Skin of body (tissue), 2 donors: ENCODE measurements around the gene NCKAP5L. TPM values are rescaled to one million over a fixed set of nuclear protein-coding genes. Genes with fewer than 3 reads are reported as not detected.
A peak's percentile ranks its signal among the peaks of the same experiment; 100 is the strongest.

Source experiments
- DNase-seq: peaks from one replicate; lab custom pipeline; 2025; lab: John Stamatoyannopoulos, UW
- total RNA-seq: library from RNA; depleted of rRNA; stranded (reverse); fragments of >200 nt; gene quantifications from one replicate; pipeline ENCODE4 v1.2.3, GENCODE V29; 2014

The NCKAP5L gene
- total RNA-seq, 1 donor from 2014 or later, result 9.7 TPM

DNA sequence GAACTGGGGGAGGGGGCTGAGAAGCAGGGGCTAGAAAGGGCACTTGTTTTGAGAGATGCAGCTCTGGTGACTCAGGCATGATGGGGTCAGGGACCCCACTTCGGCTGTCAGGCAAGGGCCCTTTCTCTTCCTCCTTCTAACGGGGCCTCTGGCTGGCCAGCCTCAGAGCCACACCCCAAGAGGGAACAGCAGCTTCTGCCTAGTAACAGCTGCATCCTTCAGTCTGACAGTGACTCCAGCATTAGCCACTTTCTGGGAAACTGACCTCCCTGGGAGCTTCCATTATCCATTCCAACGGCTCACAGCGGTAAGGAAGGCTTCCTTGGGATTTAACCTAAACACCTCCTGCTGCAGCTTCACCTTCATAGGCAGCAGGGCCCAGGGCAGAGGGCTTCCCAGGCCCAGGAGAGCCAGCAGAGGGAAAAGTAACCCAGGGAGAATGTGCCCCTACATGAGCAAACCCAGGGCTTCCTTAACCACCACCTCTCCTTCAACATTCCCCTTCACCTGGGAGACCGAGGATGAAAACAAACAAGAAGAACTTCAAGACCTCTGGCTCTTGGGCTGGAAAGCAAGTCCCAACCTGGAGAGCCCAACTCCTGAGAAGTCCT is 2.7 kb downstream of the NCKAP5L start:
- DNase-seq, result no peak

GRCh38 chr12:49824895-49825294 is 3.3 kb downstream of the NCKAP5L start:
- no peak for DNase-seq

- DNase-seq, result no peak
Measured at GRCh38 chr12:49824416-49824815, 3.8 kb downstream of the NCKAP5L start.

GRCh38 chr12:49823951-49824350 is 4.3 kb downstream of the NCKAP5L start:
- no peak for DNase-seq

- no peak for DNase-seq
Measured at GRCh38 chr12:49823350-49823749, 4.9 kb downstream of the NCKAP5L start.

DNA sequence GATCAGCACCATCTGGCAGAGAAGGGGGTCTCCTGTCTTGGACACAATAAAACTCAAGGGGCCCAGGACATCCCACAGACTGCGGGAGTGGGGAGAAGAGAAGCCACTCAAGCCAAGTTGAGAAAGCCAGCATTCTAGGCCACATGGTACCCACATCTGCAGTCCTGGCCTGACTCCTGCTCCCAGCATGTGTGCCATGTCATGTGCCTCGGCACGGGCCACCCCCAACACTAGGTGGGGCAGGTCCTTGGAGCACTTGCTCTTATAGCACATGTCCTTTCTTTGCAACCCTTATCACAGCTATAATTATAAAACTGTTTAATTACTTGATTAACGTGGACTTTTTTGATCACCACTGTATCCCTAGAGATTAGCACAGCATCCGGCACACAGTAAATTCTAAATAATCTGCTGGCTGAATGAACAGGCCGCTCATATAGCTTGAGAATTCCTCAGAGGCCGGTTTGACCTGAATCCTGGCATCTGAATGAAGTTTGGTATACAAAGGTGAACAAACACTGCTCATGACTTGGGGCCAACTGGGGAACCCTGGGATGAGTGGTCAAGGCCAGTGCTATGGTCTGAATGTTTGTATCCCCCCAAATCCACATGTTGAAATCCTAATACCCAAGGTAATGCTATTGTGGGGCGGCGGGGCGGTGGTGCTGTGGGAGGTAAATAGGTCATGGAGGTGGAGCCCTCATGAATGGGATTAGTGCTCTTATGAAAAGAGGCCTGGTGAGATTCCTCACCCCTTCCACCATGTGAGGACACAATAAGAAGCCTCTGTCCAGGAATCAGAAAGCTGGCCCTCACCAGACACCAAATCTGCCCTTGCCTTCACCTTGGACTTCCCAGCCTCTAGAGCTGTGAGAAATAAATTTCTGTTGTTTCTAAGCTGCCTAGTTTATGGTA is 6.6 kb downstream of the NCKAP5L start:
- no peak for DNase-seq

DNA sequence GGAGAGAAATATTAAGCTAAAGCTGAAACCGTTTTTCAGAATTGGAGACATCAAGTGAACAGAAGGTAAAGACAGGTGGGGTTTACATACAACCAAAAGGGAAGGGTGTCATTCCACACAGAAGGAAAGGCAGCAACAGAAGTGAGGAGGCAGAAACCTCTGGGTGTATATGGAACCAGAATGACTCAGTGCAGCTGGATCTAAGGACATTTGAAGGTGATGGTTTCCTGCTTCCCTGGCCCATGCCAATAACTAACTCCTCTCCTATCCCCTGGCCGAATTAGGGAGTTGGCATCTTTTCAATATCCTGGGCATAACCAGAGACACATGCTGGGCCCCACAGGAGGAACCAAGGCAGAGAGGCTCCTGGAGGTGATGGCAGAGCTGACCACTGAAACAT is 8.4 kb downstream of the NCKAP5L start:
- no peak for DNase-seq

DNA sequence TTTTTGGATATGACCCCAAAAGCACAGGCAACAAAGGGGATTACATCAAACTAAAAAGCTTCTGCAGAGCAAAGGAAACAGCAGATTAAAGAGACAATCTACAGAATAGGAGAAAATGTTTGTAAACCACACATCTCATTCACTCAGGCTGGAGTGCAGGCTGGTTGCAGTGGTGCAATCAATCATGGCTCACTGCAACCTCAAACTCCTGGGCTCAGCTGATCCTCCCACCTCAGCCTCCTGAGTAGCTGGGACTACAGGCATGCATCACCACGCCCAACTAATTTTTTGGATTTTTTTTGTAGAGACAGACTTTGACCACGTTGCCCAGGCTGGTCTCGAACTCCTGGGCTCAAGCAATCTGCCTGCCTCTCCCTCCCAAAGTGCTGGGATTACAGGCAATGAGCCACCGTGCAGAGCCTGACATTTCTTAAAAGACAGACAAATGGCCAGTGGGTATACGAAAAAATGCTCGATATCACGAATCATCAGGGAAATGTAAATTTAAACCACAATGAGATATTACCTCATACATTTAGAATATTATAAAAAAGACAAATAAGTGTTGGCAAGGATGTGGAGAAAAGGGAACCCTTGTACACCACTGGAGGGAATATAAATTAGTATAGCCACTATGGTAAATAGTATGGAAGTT is 9.8 kb downstream of the NCKAP5L start:
- no peak for DNase-seq

DNA sequence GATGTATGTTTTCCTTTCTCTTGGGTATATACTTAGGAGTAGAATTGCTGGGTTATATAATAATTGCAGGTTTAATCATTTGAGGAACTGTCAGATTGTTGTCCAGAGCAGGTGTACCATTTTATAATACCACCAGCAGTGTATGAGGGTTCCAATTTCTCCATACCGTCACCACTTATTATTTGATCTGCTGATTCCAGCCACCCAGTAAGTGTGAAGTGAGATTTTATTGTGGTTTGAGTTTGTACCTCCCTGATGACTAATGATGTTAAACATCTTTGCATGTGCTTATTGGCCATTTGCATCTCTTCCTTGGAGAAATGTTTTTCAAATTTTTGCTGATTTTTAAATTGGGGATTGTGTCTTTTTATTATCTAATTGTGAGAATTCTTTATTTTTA is 15.1 kb downstream of the NCKAP5L start:
- no peak for DNase-seq

DNA sequence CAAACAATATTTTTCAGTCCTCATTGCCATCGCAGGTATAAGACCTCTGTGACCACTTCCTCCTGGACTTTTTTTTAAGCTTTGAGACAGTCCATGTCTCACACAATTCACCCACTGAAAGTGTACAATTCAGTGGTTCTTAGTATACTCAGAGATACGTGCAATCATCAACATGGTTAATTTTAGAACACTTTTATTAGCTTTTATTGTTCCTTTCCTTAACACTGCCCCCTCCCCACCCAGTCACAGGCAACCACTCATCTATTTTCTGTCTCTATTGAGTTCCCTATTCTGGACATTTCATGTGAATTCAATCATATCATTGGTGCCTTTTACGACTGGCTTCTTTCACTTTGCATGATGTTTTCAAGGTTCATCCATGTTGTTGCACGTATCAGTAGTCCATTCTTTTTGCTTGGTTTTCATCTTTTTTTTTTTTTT is 16.2 kb downstream of the NCKAP5L start:
- no peak for DNase-seq

GRCh38 chr12:49811136-49811535 is 17.1 kb downstream of the NCKAP5L start:
- DNase-seq, result no peak

- DNase-seq, result no peak
Measured at GRCh38 chr12:49809906-49810389, 18.3 kb downstream of the NCKAP5L start.

- peak; percentile 59 for DNase-seq
Measured at GRCh38 chr12:49809381-49809905, 18.8 kb downstream of the NCKAP5L start.

DNA sequence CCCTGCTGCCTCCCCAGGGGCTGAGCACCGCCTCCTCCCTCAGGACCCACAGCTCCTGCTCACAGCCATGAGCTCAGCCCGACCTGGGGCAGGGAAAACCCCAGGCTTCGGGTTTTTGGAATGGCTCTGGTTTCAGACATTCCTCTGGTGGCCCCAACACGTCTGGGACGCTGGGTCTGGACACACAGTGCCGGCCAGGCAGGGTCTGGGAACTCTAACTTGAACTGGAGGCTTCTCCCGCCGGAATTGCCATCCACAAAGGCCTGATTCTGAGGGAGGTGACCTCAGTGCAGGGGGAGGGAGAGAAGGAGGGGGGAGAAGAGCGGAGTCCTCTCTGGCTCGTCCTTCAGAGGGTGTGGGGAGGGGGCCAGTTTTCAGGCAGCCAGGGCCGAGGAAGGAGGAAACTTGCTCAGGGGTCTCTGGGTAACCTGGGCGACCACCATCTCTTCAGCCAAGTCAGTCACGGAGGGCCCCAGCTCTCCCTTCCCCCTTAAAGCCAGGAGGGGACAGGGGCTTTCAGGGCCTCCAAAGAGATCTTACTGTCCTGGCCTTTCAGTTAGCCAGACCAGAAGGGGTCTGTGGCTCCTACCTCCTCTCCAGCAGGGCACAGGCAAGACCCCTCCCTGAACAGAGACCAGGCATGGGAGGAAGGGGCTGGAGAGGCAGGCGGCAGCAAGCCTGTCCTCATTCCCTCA is 19.4 kb downstream of the NCKAP5L start:
- DNase-seq, result no peak

- no peak for DNase-seq
Measured at GRCh38 chr12:49807991-49808580, 20.1 kb downstream of the NCKAP5L start.

DNA sequence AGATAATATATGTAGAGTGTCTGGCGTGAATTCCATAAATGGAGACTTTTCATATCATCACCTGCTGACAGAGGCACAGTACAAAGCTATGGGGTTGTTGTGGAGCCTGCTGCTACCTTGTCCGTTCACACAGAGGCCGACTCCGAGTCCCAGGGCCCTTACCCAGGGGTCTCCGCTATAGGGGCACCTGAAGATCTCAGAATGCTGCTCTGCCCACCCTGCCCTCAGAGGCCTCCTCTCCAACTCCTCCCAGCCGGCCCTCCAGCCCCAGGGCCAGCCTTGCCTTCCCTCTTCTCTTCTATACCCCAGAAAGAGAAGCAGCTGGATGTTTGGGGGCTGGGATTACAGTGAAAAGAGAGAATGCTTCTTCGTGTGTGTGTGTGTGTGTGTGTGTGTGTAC is 21.3 kb downstream of the NCKAP5L start:
- no peak for DNase-seq

GRCh38 chr12:49806321-49806813 is 21.8 kb downstream of the NCKAP5L start:
- DNase-seq, result no peak

GRCh38 chr12:49805409-49805808 is 22.8 kb downstream of the NCKAP5L start:
- DNase-seq, result no peak

- DNase-seq, result no peak
Measured at GRCh38 chr12:49804821-49805220, 23.4 kb downstream of the NCKAP5L start.

DNA sequence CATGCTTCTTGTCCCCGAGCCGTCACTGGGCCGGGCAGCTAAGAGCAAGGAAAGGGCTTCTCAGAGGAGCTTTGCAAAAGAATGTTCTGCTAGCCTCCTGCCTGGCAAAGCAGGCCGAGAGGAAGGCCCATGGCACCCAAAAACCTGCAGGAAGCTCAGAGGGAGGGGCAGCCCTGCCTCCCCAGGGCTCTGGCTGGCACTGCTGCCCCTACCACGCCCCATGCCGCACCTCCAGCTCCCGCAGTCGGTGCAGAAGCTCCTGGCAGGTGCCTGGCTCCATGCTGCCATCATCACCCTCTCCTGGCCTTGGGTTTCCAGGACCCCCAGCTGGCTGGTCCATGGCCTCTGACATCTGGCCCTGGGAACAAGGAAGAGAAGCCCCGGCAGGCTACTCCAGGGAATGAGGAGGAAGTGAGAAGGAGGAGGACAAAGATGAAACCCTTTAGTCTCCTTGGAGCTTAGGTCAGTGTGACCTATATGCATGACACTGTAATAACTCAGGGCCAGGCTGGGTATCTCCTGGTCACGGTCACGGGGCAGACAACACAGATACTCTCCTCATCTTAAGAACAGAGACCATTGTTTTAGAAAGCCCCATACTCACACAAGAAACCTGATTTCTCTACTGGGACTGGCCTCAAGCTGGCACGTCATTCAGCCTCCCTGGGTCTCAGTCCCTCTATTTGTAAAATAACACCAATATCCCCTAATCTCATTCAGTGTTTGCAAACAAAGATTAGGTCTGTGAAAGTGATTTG is 24.3 kb downstream of the NCKAP5L start:
- DNase-seq, result no peak
